Endothelial cell (in vitro differentiated cells): ENCODE results near the gene EEF1AKMT3. TPM values are rescaled to one million over a fixed set of nuclear protein-coding genes. Genes with fewer than 3 reads are reported as not detected.

Source experiments
- DNase-seq: peaks from one replicate; pipeline ENCODE4 v3.0.0; 2021; ENCODE audit warnings: low spot score
- H3K27ac Mint-ChIP-seq: one replicate; pipeline ENCODE4 v1.8.0; 2021; ENCODE audit warnings: mixed read lengths, inconsistent platforms; ENCODE audit not compliant: unreplicated experiment
- H3K27me3 Mint-ChIP-seq: one replicate; pipeline ENCODE4 v1.8.0; 2021; ENCODE audit warnings: mild to moderate bottlenecking, moderate library complexity, mixed read lengths, inconsistent platforms; ENCODE audit not compliant: unreplicated experiment
- H3K36me3 Mint-ChIP-seq: one replicate; pipeline ENCODE4 v1.8.0; 2021; ENCODE audit warnings: mild to moderate bottlenecking, low read depth, mixed read lengths, inconsistent platforms; ENCODE audit not compliant: unreplicated experiment
- H3K4me1 Mint-ChIP-seq: one replicate; pipeline ENCODE4 v1.8.0; 2021; ENCODE audit warnings: mild to moderate bottlenecking, mixed read lengths, inconsistent platforms; ENCODE audit not compliant: unreplicated experiment
- H3K4me3 Mint-ChIP-seq: one replicate; pipeline ENCODE4 v1.8.0; 2021; ENCODE audit warnings: mild to moderate bottlenecking, mixed read lengths, inconsistent platforms; ENCODE audit not compliant: unreplicated experiment
- H3K9me3 Mint-ChIP-seq: one replicate; pipeline ENCODE4 v1.8.0; 2021; ENCODE audit warnings: mixed read lengths, inconsistent platforms; ENCODE audit not compliant: unreplicated experiment
- CTCF ChIP-seq: fragments of 200-600 bp; sonication (generic); IDR thresholded peaks from one replicate; pipeline ENCODE4 v1.5.0; 2021; ENCODE audit warnings: antibody characterized with exemption; ENCODE audit not compliant: unreplicated experiment
- total RNA-seq: library from RNA; stranded (reverse); fragmentation: NEBNext Ultra II Directional; extraction: Animal tissue kit (Norgen Biotek cat#: 25700); gene quantifications from one replicate; pipeline ENCODE4 v1.2.1, GENCODE V29; 2021; ENCODE audit not compliant: unreplicated experiment

EEF1AKMT3 gene
- total RNA-seq, 1 donor from 2014 or later, result 8.6 TPM

GRCh38 chr12:57821474-57822214 is 49.2 kb downstream of the EEF1AKMT3 start:
- Mint-ChIP-seq H3K9me3 (no peaks in the 10 kb centered on the region), H3K27me3 (peaks cover 16% of the 10 kb centered on the region), H3K4me1 (peaks cover 44% of the 10 kb centered on the region), H3K27ac (no peak overlapping the region), H3K4me3 (no peak overlapping the region), H3K36me3 (peaks cover 52% of the 10 kb centered on the region)
- TF ChIP-seq CTCF, result no peak
- no peak for DNase-seq

- no peaks in the 10 kb centered on the region for H3K9me3 Mint-ChIP-seq
- TF ChIP-seq CTCF, result no peak
- peaks cover 43% of the 10 kb centered on the region for H3K4me1 Mint-ChIP-seq
- peak overlapping the region; percentile 58 for H3K4me3 Mint-ChIP-seq
- H3K36me3 Mint-ChIP-seq, result peaks cover 58% of the 10 kb centered on the region
- H3K27ac Mint-ChIP-seq, result peak overlapping the region; percentile 67
- peaks cover 19% of the 10 kb centered on the region for H3K27me3 Mint-ChIP-seq
- no peak for DNase-seq
These were observed 50.1 kb downstream of the EEF1AKMT3 start for GRCh38 chr12:57822392-57823130.

- Mint-ChIP-seq H3K27ac (peak overlapping the region; percentile 67), H3K4me3 (peak overlapping the region; percentile 58), H3K36me3 (peaks cover 58% of the 10 kb centered on the region), H3K9me3 (no peaks in the 10 kb centered on the region), H3K27me3 (peaks cover 19% of the 10 kb centered on the region), H3K4me1 (peaks cover 42% of the 10 kb centered on the region)
- DNase-seq, result no peak
- TF ChIP-seq CTCF, result no peak
These were observed 50.9 kb downstream of the EEF1AKMT3 start for GRCh38 chr12:57823131-57823907.

GRCh38 chr12:57823908-57824640 is 51.7 kb downstream of the EEF1AKMT3 start:
- peaks cover 57% of the 10 kb centered on the region for H3K36me3 Mint-ChIP-seq
- no peak overlapping the region for H3K27ac Mint-ChIP-seq
- TF ChIP-seq CTCF, result no peak
- no peak for DNase-seq
- H3K27me3 Mint-ChIP-seq, result peaks cover 14% of the 10 kb centered on the region
- H3K4me3 Mint-ChIP-seq, result peak overlapping the region; percentile 58
- H3K4me1 Mint-ChIP-seq, result peaks cover 41% of the 10 kb centered on the region
- H3K9me3 Mint-ChIP-seq, result no peaks in the 10 kb centered on the region
